PFSK-1 (cell line): Measurements from ENCODE around the gene RGL3.

Experiments used
- FOXP2 ChIP-seq: optimal IDR thresholded peaks from 2 replicates; pipeline ENCODE3; 2011; ENCODE audit warnings: borderline replicate concordance, control low read depth, inconsistent platforms; ENCODE audit not compliant: insufficient read depth; ENCODE audit errors: extremely low read length, extremely low read depth
- POLR2AphosphoS5 ChIP-seq: IDR thresholded peaks from 2 replicates; pipeline ENCODE4 v1.6.1; 2012; ENCODE audit warnings: low read depth, mild to moderate bottlenecking, control low read depth, low read length, moderate library complexity
- SIN3A ChIP-seq: IDR thresholded peaks from 2 replicates; pipeline ENCODE4 v1.6.1; 2012; ENCODE audit warnings: mild to moderate bottlenecking, low read length, moderate library complexity, borderline replicate concordance; ENCODE audit not compliant: insufficient read depth
- TAF1 ChIP-seq: IDR thresholded peaks from 2 replicates; pipeline ENCODE4 v1.6.1; 2012; ENCODE audit warnings: low read length, control low read depth, borderline replicate concordance; ENCODE audit not compliant: insufficient read depth
- TF ChIP-seq, protein P1 (sequence below), 2 experiments: IDR thresholded peaks; 2 replicates each; pipeline versions ENCODE4 v1.6.1 to v1.8.0; 2011 to 2012; ENCODE audit warnings: low read depth in 2 of 2, low read length in 2 of 2, control low read depth in 1 of 2, inconsistent platforms in 1 of 2, mild to moderate bottlenecking in 1 of 2, moderate library complexity in 1 of 2; ENCODE audit not compliant: insufficient read depth in 1 of 2

The RGL3 gene

DNA sequence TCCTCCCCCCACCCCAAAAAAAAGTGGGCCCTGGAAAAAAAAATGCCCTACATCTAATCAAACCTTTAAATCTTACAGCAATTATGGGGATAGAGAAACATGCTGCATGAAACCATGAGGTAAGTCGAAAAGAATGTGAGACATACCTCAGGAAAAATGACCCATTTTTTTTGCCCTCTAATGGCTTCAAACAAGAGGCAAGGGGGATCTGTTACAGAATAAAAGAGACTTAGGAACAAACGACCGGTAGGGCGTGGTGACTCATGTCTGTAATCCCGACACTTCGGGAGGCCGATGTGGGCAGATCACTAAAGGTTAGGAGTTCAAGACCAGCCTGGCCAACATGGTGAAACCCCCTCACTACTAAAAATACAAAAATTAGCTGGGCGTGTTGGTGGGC is 8.4 kb downstream of the RGL3 start:
- TF ChIP-seq, protein P1, sequence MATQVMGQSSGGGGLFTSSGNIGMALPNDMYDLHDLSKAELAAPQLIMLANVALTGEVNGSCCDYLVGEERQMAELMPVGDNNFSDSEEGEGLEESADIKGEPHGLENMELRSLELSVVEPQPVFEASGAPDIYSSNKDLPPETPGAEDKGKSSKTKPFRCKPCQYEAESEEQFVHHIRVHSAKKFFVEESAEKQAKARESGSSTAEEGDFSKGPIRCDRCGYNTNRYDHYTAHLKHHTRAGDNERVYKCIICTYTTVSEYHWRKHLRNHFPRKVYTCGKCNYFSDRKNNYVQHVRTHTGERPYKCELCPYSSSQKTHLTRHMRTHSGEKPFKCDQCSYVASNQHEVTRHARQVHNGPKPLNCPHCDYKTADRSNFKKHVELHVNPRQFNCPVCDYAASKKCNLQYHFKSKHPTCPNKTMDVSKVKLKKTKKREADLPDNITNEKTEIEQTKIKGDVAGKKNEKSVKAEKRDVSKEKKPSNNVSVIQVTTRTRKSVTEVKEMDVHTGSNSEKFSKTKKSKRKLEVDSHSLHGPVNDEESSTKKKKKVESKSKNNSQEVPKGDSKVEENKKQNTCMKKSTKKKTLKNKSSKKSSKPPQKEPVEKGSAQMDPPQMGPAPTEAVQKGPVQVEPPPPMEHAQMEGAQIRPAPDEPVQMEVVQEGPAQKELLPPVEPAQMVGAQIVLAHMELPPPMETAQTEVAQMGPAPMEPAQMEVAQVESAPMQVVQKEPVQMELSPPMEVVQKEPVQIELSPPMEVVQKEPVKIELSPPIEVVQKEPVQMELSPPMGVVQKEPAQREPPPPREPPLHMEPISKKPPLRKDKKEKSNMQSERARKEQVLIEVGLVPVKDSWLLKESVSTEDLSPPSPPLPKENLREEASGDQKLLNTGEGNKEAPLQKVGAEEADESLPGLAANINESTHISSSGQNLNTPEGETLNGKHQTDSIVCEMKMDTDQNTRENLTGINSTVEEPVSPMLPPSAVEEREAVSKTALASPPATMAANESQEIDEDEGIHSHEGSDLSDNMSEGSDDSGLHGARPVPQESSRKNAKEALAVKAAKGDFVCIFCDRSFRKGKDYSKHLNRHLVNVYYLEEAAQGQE (IDR thresholded peaks at IDR 0.05; ENCODE audit: insufficient read depth in 1 of 2, low read depth in 2 of 2, low read length in 2 of 2), result no peak
- TF ChIP-seq FOXP2 (no peak), TAF1 (no peak), POLR2AphosphoS5 (no peak)

- TF ChIP-seq, protein P1 (IDR thresholded peaks at IDR 0.05; ENCODE audit: insufficient read depth in 1 of 2, low read depth in 2 of 2, low read length in 2 of 2), result no peak
- TF ChIP-seq FOXP2, result no peak
- TF ChIP-seq POLR2AphosphoS5, result no peak
- no peak for TF ChIP-seq TAF1
- no peak for TF ChIP-seq SIN3A
These were observed 10.5 kb downstream of the RGL3 start for GRCh38 chr19:11408591-11408990.

DNA sequence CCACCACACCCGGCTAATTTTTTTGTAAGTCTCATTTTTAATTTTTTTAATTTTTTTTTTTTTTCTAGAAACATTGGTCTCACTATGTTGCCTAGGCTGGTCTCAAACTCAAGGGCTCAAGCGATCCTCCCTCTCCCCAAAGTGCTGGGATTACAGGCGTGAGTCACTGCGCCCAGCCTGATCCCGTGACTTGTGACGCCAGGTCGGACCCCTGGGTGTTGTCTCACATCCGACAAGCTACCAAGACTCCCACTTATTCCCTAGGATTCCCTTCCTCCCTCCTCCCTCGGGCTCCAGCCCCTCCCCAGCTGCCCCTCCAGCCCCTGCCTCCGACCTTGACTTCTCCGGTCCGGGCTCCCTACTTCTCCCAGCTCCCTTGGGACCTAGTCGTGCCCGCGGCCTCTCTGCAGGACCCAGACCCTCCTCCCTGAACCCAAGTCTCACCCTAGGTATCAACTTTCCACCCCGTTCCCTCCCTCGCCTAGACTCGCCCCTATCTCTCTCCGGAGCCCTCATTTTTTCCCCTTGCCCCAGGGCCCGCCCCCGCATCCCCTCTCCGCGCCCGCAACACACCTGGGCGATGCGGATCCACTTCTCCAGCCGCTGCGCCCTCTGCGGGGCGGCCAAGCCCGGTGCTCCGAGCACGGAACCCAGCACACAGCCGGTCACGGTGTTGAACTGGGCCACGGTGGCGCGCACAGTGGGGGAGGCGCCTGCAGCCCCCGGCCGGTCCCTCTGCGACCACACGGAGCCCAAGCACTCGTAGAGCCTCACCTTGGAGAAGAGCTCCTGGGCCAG is 13.1 kb downstream of the RGL3 start:
- TF ChIP-seq, protein P1 (IDR thresholded peaks at IDR 0.05; ENCODE audit: insufficient read depth in 1 of 2, low read depth in 2 of 2, low read length in 2 of 2), result no peak
- TF ChIP-seq POLR2AphosphoS5, result no peak
- TF ChIP-seq TAF1, result no peak
- TF ChIP-seq FOXP2, result no peak
- TF ChIP-seq SIN3A, result no peak

DNA sequence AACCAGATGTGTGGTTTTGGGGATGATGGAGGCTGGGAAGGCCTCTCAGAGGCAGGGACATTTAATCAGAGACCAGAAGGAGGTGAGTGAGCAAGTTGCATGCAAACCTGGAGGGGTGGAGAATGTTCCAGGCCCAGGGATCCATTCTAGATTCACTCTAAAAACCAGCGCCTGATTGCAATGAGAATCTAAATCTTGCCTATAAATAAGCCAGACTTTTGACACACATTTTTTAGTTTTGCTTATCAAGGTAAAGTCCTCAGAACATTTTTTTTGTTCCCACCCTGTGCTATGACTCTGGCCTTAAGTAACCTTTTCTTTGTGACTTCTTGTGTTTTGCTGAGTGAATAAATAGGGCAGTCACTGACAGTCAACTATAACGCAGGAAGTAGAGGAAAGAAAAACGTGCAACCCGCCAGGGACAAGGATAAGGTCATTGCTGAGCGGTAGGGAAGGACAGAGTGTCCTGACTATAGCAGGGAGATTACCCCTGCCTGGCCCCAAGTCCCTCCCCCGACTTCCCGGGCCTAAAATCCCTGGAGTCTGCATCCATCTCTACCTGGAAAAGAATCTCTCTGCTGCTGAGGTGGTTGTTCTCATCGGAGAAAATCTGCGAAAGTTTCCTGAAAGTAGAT is 14.4 kb downstream of the RGL3 start:
- no peak for TF ChIP-seq FOXP2
- TF ChIP-seq TAF1, result no peak
- no peak for TF ChIP-seq POLR2AphosphoS5
- TF ChIP-seq SIN3A, result no peak
- TF ChIP-seq, protein P1 (IDR thresholded peaks at IDR 0.05; ENCODE audit: insufficient read depth in 1 of 2, low read depth in 2 of 2, low read length in 2 of 2), result no peak
